NT2/D1 (cell line): ENCODE results near the gene SPPL2A.

Experiments used
- SUZ12 ChIP-seq: IDR thresholded peaks from 2 replicates; pipeline ENCODE4 v1.6.1; 2011; ENCODE audit not compliant: insufficient read length, insufficient read depth; ENCODE audit errors: extremely low read depth
- YY1 ChIP-seq: IDR thresholded peaks from 2 replicates; pipeline ENCODE4 v1.6.1; 2011; ENCODE audit not compliant: insufficient read length, insufficient read depth
- ZNF274 ChIP-seq: IDR thresholded peaks from 2 replicates; pipeline ENCODE4 v1.6.1; 2011; ENCODE audit warnings: mild to moderate bottlenecking, low read depth, low read length

DNA sequence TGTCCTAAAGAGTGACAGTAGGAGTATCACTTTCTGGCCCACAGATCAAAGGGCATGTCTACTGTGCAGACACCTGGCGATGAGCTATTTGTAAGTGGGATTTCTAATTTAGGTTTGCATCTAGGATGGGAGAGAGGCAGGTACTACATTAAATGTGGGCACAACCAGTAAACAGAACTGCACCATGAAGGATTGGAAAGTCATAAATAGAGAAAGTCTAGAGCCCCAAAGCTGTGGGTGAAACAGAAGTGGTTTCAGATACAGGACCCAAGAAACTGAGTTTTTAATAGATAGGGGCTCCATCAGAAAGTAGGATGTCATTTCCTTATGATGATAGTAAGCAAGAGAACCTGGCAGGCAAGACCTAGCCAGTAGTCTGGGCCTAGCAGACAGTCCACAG, 35.2 kb upstream of the SPPL2A start:
- TF ChIP-seq YY1: no peak
- no peak for TF ChIP-seq ZNF274
- TF ChIP-seq SUZ12: no peak
